IPS-18c (cell line): ENCODE results near the gene BMPER.

ENCODE experiments used
- H3K4me3 ChIP-seq: 2 replicates; pipeline ENCODE4 v1.7.0; 2013; ENCODE audit warnings: low read depth, mild to moderate bottlenecking, low read length, moderate library complexity; ENCODE audit not compliant: insufficient read depth
- H3K9me3 ChIP-seq: one replicate; pipeline ENCODE4 v1.6.1; 2013; ENCODE audit warnings: mild to moderate bottlenecking, low read length, moderate library complexity; ENCODE audit not compliant: control insufficient read depth, insufficient read depth

The BMPER gene

DNA sequence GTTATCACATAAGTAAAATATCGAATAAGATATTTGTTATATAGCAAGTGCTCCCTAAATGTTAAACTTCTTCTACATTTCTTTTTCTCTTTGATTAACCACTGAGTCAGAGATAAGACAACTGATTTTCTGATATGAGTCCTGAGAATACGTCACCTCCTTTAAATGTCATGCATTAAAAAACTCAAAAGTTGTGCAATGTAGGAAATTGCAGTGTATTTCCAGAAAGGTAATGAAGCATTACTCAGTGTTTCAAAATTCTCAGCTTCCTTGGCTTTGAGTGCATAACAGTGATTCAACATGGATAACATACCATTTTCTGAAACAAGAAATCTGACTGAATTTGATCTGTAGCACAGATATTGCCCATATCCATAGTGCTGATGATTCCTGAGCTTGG is 155.8 kb downstream of the BMPER start:
- Histone ChIP-seq H3K9me3 (no peaks in the 10 kb centered on the region), H3K4me3 (no peak overlapping the region)

DNA sequence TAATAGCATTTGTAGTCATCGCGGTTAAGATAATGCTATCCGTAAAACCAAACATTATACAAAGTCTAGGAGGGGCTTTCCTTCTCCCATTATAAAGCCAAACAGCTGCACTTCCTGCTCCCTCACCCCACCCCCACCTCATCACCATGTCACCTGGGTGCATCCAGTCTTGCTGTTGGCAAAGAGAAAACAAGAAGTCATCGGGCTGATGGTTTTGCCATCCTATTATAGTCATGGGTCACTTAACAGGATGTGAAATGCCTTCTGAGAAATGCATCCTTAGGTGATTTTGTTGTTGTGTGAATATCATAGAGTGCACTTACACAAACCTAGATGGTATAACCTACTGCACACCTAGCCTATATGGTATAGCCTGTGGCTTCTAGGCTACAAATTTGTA is 157.0 kb downstream of the BMPER start:
- H3K9me3 ChIP-seq, result no peaks in the 10 kb centered on the region
- H3K4me3 ChIP-seq, result no peak overlapping the region

DNA sequence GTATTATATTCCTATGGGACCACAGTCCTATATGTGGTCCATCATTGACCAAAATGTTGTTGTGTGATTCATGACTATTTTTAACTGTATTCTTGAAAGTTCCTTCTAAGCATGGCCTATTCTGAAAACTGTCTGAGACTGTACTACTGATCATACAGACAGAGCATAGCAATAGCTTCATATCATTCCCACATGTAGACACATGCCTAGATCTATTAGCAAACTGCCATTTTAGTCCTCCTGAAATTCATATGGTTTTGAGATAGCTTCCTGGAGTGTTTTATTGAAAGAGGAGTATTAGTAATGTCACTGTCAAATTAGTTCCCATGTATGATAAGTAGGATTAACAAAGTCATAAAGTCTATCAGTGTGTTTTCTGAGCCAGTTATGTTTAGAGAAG is 157.5 kb downstream of the BMPER start:
- Histone ChIP-seq H3K9me3 (no peaks in the 10 kb centered on the region), H3K4me3 (no peak overlapping the region)

DNA sequence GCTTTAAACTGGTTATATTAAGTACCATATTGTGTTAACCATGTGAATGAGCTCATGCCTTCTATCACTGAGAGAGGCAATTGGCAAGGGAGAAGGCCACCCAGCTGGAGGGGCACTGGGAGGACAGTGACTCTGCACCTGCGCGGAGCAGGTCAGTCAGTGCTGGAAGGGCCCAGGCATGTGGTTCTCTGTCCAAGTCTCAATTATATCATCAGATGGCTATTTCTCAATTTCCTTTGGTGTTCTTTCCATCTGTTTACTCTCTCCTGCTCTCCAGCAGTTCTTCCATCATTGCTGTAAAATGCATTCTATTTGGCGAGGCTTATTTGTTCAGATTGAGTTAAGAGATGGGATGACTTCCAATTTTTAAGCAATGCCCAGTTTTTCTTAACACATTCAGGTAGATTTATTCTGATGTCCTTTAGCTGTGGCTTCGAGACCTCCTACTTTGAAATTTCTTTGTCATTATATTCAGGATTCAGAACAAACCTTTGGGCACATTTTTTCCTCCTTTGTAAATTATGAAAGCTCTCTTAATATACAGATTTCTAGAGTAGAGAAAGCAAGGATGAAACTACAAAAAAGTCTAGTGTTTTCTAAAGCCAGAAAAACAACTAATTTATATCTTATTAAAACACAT is 159.3 kb downstream of the BMPER start:
- H3K9me3 ChIP-seq, result no peaks in the 10 kb centered on the region

DNA sequence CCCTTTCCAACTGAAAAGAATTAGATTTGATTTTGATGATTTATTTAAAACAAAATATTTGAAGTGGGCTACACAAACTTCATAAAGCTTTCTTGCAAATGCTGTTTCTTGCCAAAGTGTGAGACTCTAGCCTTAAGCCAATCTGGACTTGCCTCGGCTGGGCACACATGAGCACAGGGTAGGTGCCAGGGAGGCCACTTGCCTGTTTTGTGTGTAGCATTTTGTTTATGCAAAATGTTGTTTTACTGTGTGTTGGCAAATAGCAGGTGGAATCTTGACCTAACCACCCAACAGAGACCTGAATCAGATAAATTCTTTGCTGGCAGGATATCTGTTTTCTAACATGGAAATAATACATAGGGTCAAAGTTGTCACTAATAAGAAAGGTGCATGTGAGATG is 161.1 kb downstream of the BMPER start:
- no peak overlapping the region for H3K4me3 ChIP-seq
- no peaks in the 10 kb centered on the region for H3K9me3 ChIP-seq

More for the DNA sequence above, 159.3 kb downstream of the BMPER start:
- no peak overlapping the region for H3K4me3 ChIP-seq

DNA sequence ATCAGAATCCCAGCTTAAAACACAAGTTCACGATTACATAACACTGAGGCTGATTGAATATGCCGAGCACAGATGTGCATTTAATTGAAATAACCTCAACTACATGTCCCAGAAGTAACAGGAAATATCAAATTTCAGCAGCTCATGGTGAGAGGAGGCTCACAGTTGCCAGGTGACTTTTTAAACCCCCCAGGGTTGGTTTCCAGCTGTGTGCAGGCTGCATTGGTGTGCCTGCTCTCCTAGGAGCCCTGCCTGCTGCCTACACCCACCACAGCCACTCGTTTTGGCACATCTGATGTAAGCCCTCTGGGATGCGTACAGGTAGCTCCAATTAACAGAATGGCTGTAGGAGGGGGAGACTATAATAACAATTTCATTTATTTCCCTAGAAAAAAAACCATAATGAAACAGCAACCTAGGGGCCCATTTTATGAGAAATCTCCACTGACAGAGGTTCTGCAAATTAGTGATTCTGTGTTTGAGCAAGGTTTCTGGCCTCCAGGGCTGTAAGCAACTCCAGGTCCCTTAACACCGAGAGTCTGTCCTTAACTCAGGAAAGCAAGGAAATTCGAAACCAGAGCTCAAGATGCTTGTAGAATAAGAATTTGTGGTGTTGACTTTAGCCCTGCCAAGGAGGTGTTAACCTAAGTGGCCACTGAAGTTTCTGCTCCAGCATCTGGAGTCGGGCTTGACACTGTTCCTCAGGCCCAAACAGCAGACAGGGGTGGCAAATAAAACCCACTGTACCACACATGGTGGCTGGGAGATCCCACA is 161.9 kb downstream of the BMPER start:
- Histone ChIP-seq H3K9me3 (no peaks in the 10 kb centered on the region), H3K4me3 (no peak overlapping the region)

DNA sequence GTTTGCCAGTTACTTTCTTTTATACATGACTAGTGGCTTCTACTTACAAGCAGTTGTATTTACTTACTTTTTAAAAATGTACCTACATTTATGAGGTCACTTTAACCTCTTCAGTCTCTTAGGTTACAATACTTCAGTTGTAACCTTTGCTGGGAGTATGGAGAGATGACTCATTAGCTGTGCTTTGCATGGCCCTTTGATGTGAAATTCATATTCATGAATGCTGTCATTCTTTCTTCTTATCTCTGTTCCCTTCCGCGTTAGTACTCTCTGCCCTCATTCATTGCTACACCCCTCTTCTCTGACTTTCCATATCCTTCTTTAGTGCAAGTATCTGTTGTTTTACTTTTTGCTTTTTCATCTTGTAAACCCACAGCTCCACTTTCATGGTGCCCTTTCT is 164.3 kb downstream of the BMPER start:
- H3K4me3 ChIP-seq, result no peak overlapping the region

DNA sequence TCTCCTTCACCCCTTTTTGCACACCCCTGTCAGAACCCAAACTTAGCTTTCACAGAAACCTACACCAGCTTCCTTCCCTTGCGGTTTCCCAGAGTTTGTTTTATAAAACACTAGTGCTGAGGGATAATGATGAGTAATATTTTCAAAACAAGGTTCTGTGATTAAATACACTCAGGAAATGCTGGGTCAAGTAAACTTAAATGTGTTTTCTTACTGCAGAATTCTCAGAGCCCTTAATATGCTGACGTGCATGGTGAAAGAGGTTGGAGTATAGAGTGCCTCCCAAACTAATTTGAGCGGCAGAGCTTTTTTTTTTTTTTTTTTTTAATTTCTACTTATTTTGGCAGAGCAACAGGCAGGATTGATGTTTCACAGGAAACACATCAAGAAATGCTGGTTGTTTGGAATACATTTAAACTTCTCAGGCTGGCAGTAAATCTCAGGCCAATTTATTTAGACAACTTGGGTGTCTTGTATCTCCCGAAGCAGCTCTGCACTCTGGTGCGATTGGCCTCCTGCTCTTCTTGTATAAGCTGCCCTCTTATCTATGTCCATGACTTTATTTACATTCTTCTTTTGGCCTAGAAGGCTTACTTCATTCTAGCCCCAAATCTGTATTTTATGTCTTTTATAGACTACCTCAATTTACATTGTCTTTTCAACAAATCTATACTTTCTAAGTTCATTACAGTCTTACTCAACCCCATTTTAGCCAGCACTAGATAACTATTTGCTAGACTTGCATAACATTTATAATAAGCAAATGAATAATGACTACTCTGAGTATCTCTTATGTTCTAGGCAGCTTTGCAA is 165.4 kb downstream of the BMPER start:
- H3K4me3 ChIP-seq, result no peak overlapping the region

More for the DNA sequence above, 164.3 kb downstream of the BMPER start:
- no peaks in the 10 kb centered on the region for H3K9me3 ChIP-seq

DNA sequence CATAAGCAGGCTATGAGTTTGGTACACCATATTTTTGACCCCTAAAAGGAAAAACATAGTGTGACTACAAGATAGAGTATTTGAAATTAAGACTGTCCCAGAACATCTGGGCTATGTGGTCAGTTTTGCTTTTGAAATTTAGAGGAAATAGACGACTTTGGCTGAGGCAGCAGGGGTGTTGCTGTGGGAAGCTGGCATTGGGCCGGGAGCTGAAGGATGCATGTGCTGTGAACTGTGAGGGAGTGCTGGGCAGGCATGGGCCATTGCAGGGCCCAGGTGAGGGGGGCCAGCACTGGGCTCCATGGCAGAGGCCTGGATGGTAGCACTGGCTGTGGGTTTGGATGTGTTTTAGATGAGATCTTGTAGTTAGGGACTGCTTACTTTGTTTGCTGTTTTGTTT is 168.3 kb downstream of the BMPER start:
- no peaks in the 10 kb centered on the region for H3K9me3 ChIP-seq
- no peak overlapping the region for H3K4me3 ChIP-seq

More for the DNA sequence above, 165.4 kb downstream of the BMPER start:
- no peaks in the 10 kb centered on the region for H3K9me3 ChIP-seq

DNA sequence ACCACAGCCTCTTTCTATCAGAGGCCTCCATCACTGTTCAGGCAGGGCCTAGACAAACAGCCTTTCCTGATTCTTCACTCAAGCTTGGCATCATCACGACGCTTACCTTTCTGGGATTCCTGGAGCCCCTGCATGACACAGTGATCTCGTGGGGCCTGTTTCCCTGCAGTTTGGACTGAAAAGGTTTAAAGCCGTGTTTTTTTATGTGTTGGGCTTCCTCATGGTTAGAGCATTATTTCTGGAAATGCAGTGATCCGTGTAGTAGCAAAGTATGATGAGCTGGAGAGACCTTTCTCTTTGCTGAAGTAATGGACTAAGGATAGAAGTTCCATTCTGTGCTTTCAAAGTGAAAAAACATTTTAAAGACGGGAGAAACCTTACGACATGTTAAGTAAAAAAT is 169.1 kb downstream of the BMPER start:
- no peak overlapping the region for H3K4me3 ChIP-seq
- H3K9me3 ChIP-seq, result no peaks in the 10 kb centered on the region

DNA sequence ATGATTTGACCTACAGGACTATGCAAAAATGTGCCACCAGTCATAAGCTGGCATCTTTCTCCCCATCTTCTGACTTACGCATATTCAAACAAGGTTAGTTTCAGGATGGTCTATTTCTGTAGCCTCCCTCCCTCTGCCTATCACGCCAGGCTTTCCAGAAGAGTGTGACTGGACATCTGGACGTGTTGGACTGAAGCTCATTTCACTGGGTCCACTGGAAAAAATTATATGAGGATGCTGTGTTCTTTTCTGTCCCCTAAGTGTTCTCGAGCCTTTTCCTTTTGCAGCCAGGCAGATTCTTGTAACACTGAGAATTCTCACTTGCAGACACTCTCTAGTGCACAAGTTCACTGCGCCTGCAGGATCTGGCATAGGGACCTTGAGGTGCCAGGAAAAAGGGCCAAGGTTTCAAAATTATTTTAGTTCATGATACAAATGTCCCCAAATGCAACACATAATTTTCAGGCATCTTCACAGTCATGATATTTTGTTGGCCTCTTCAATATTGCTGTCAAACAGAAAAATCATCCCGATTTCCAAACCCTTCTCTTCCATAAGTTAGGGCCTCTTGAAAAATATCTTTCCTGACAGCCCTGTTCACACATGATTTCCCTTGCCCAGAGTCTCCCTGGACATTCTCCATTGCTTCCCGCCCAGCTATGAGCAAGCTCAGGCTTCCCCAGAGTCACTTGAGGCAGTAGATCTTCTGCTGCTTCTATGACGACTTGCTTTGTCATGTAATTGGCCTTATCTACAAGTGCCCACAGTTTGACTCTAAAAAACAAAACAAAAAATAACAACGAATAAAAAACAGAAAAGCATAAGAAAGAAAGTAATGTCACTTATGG is 170.4 kb downstream of the BMPER start:
- H3K9me3 ChIP-seq, result no peaks in the 10 kb centered on the region

DNA sequence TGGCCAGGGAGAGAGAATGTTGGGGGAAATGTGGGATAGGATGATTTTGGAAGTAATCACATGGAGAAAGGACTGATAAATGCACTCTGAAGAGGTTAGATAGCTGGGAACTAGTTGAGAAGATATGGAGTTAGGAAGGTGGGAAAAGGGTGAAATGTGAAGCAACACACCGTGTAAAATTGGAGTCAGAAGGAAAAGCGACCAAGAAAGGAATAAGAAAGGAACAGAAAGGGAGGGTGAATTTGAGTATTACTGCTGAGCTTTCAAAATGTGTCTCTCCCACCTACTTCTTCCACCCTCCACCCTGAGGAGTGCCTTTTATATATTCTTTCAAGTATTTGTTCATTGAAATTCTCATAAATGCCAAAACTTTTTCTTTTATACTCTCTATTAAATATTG is 171.8 kb downstream of the BMPER start:
- H3K9me3 ChIP-seq, result no peaks in the 10 kb centered on the region
- no peak overlapping the region for H3K4me3 ChIP-seq

More for the DNA sequence above, 170.4 kb downstream of the BMPER start:
- H3K4me3 ChIP-seq, result no peak overlapping the region

DNA sequence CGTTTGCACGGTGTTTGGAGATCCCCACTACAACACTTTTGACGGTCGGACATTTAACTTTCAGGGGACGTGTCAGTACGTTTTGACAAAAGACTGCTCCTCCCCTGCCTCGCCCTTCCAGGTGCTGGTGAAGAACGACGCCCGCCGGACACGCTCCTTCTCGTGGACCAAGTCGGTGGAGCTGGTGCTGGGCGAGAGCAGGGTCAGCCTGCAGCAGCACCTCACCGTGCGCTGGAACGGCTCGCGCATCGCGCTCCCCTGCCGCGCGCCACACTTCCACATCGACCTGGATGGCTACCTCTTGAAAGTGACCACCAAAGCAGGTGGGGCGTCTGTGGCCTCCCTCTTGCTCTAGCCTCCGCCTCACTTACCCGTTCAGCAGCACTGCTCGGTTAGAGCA is 173.5 kb downstream of the BMPER start:
- Histone ChIP-seq H3K4me3 (no peak overlapping the region), H3K9me3 (no peaks in the 10 kb centered on the region)

DNA sequence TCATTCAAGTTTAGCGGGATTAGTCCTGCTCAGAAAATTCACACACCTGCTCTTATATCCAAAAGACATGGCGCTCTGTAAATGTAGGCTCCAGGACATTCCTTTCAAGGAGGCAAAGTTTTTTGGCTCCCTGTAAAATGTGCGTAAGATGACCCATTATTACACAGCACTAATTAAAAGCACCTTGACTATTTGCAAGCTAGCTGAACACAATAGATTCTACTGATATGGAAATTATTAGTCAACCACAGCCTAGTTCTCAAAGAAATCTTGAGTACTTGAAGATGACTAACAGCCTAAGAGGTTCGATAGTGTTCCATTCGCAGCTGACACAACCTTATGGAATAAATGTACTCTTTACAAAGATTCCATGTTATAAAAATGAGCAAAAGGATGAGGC is 175.2 kb downstream of the BMPER start:
- Histone ChIP-seq H3K4me3 (no peak overlapping the region), H3K9me3 (no peaks in the 10 kb centered on the region)

DNA sequence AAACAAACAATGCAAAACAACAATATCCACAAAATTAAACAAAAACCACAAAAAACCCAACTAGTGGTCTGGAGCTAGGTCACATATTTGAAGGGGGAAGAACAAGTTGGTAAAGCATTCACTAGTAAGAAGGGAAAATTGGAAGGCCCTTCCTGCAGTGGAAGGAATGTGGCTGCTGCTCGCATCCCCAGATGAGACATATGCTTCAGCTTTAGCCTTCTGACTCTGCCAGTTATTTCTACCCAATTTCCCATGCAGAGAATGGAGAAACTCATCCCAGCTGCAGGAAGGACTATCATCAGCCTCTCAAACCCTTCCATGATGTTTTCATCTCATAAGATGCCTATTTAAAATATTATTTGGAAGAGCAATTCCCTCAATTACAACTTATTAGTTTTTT is 176.6 kb downstream of the BMPER start:
- H3K9me3 ChIP-seq, result no peaks in the 10 kb centered on the region
- no peak overlapping the region for H3K4me3 ChIP-seq

DNA sequence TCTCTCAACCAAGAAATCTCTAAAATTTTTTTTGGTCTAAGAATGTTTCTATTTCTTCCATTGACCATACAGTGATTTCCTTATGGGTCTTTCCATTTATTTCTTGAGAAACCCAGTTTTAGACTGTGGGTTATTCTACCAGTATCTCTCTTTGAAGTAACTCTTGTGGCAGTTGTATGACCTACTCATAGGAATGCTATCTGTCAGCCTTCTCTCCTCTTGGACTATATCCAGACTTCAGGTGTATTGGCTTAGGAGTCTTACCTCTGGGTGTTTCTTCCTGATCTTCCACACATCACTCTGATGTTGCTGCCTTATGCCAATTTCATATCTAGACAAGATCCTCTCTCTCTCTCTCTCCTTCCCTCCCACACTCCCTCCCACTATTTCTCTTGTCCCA is 178.1 kb downstream of the BMPER start:
- H3K4me3 ChIP-seq, result no peak overlapping the region
- H3K9me3 ChIP-seq, result no peaks in the 10 kb centered on the region

DNA sequence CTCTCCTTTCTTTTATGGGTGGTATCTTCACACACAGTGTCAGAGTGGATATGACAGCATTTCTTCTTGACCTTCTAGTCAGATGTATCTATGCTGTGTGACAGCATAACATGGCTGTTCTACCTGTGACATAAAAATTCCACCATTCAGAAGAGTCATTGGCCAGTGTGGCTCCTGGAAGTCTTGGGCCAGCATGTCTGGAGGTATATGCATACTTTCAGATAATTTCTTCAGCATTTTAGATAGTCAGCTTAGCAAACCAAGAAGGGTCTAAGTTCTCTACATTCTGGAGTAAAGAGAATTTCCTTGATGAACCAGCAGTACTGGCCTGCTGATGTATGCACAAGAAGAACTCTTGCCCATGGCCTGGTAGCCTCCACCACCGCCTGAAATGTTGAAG is 179.3 kb downstream of the BMPER start:
- H3K9me3 ChIP-seq, result no peaks in the 10 kb centered on the region
- no peak overlapping the region for H3K4me3 ChIP-seq
